MM.1S (cell line): Measurements from ENCODE around the gene FHIT.
"Not testable (repeated sequence)": the region's sequence is repeated elsewhere in the genome, so short reads cannot be mapped to it uniquely, and the experiment has no call there.

Source experiments
- DNase-seq: peaks from one replicate; pipeline ENCODE4 v3.0.0-alpha.2; 2015
- H2AFZ ChIP-seq: fragments of 300-600 bp; sonication (generic); 2 replicates; pipeline ENCODE4 v1.6.0; 2016; ENCODE audit warnings: antibody characterized with exemption, low read length
- H3F3A ChIP-seq: fragments of 300-600 bp; sonication (generic); 2 replicates; pipeline ENCODE4 v1.6.1; 2016; ENCODE audit warnings: mild to moderate bottlenecking, antibody characterized with exemption, low read length, moderate library complexity, mixed read lengths; ENCODE audit not compliant: insufficient read depth
- H3K27ac ChIP-seq: fragments of 300-600 bp; sonication (generic); 2 replicates; pipeline ENCODE4 v1.5.1; 2016; ENCODE audit warnings: mild to moderate bottlenecking, low read length
- H3K27me3 ChIP-seq: fragments of 300-600 bp; sonication (generic); replicated peaks from 2 replicates; pipeline ENCODE4 v1.6.0; 2016; ENCODE audit warnings: low read length; ENCODE audit not compliant: insufficient read depth
- H3K36me3 ChIP-seq: fragments of 300-600 bp; sonication (generic); replicated peaks from 2 replicates; pipeline ENCODE4 v1.6.1; 2016; ENCODE audit warnings: mild to moderate bottlenecking, low read length, mixed read lengths; ENCODE audit not compliant: insufficient read depth
- H3K4me1 ChIP-seq: fragments of 300-600 bp; sonication (generic); 2 replicates; pipeline ENCODE4 v1.6.1; 2016; ENCODE audit warnings: low read length, mixed read lengths
- H3K4me2 ChIP-seq: fragments of 300-600 bp; sonication (generic); 2 replicates; pipeline ENCODE4 v1.6.0; 2016; ENCODE audit warnings: low read depth, low read length
- H3K4me3 ChIP-seq: fragments of 300-600 bp; sonication (generic); 2 replicates; pipeline ENCODE4 v1.5.1; 2016; ENCODE audit warnings: low read length, mixed read lengths
- H3K79me2 ChIP-seq: fragments of 300-600 bp; sonication (generic); 2 replicates; pipeline ENCODE4 v1.6.1; 2016; ENCODE audit warnings: mixed run types, low read length, mixed read lengths
- H3K9ac ChIP-seq: fragments of 300-600 bp; sonication (generic); 2 replicates; pipeline ENCODE4 v1.6.1; 2016; ENCODE audit warnings: low read length, mixed read lengths
- H3K9me2 ChIP-seq: fragments of 300-600 bp; sonication (generic); replicated peaks from 2 replicates; pipeline ENCODE4 v1.6.1; 2016; ENCODE audit warnings: mild to moderate bottlenecking, low read length, mixed read lengths; ENCODE audit not compliant: insufficient read depth
- H3K9me3 ChIP-seq: fragments of 300-600 bp; sonication (generic); replicated peaks from 2 replicates; pipeline ENCODE4 v1.6.1; 2016; ENCODE audit warnings: mild to moderate bottlenecking, low read length, mixed read lengths; ENCODE audit not compliant: insufficient read depth
- H4K20me1 ChIP-seq: fragments of 300-600 bp; sonication (generic); 2 replicates; pipeline ENCODE4 v1.6.1; 2016; ENCODE audit warnings: mild to moderate bottlenecking, low read length, moderate library complexity, mixed read lengths; ENCODE audit not compliant: insufficient read depth
- EZH2 ChIP-seq: fragments of 300-600 bp; sonication (generic); optimal IDR thresholded peaks from 2 replicates; pipeline ENCODE3; 2017; ENCODE audit warnings: low read depth, mild to moderate bottlenecking, antibody characterized with exemption, low read length, mixed read lengths
- EZH2phosphoT487 ChIP-seq: fragments of 300-600 bp; sonication (generic); IDR thresholded peaks from 2 replicates; pipeline ENCODE4 v1.6.1; 2018; ENCODE audit warnings: antibody characterized with exemption, low read length
- TF ChIP-seq, protein P1 (sequence below): fragments of 300-600 bp; sonication (generic); IDR thresholded peaks from 2 replicates; pipeline ENCODE4 v1.5.1; 2016; ENCODE audit warnings: antibody characterized with exemption, low read length, mixed read lengths

Gene FHIT

DNA sequence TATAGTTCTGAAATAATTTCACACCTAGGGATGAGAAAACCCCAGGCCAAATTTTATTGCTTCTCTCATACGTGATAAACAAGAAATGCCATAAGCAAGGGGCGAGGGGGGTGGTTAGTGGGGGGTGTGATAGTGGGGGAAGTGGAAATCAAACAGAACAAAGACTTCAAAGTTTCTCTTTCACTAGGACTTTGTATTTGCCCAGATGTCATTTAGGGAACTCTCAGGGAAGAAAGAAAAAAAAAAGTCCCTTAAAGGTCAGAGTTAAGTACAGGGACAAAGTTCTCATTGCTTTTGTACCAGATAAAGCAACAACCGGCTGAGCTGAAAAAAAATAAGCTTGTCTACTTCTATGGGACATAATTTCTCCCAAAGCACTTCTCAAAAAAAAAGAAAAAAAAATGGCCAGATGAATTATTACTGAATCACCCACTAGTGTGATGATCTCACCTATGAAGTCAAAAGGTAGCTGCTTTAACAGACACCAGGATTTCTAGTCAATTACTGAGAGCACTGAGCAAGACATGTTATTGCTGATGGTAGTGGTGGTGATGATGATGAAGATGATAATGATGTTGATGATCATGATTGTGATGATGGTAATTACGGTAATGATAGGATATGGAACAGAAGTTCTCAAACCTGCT, 56.2 kb downstream of the FHIT start:
- Histone ChIP-seq H3K9me3 (no peaks in the 10 kb centered on the region), H3F3A (no peaks in the 10 kb centered on the region), H3K9ac (no peak overlapping the region), H3K4me3 (no peak overlapping the region), H3K79me2 (no peaks in the 10 kb centered on the region), H3K9me2 (no peaks in the 10 kb centered on the region), H3K36me3 (no peaks in the 10 kb centered on the region), H2AFZ (no peak overlapping the region), H3K27me3 (no peaks in the 10 kb centered on the region), H3K4me2 (no peak overlapping the region), H4K20me1 (no peaks in the 10 kb centered on the region), H3K4me1 (0 out of 2 replicates have a peak, but pooled peaks cover 3% of the 10 kb centered on the region), H3K27ac (no peak overlapping the region)
- TF ChIP-seq EZH2phosphoT487 (no peak), EZH2 (no peak)
- TF ChIP-seq, protein P1, sequence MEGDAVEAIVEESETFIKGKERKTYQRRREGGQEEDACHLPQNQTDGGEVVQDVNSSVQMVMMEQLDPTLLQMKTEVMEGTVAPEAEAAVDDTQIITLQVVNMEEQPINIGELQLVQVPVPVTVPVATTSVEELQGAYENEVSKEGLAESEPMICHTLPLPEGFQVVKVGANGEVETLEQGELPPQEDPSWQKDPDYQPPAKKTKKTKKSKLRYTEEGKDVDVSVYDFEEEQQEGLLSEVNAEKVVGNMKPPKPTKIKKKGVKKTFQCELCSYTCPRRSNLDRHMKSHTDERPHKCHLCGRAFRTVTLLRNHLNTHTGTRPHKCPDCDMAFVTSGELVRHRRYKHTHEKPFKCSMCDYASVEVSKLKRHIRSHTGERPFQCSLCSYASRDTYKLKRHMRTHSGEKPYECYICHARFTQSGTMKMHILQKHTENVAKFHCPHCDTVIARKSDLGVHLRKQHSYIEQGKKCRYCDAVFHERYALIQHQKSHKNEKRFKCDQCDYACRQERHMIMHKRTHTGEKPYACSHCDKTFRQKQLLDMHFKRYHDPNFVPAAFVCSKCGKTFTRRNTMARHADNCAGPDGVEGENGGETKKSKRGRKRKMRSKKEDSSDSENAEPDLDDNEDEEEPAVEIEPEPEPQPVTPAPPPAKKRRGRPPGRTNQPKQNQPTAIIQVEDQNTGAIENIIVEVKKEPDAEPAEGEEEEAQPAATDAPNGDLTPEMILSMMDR, result no peak
- DNase-seq, result no peak

DNA sequence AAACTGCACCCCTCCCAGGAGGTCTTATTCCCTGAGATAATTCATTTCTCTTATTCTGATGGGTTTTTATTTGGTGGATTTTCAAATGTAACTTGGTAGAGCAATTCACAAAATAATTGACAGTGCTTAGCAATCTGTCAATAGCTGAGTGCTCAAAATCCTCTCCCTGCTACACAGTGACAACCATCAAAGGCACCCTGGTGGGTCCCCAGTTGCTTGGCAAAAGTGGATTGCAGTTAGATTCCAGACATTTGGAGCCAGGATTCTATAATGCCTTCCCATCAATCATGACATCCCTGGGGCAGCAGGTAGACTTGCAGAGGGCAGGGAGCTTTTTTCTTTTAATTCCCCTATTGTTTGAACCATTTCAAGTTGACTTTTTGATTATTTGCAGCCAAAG, 59.0 kb downstream of the FHIT start:
- no peak for TF ChIP-seq EZH2
- TF ChIP-seq EZH2phosphoT487, result no peak
- TF ChIP-seq, protein P1, result no peak
- Histone ChIP-seq H3F3A (no peaks in the 10 kb centered on the region), H3K27me3 (no peaks in the 10 kb centered on the region), H3K9ac (no peak overlapping the region), H3K79me2 (no peaks in the 10 kb centered on the region), H3K9me3 (no peaks in the 10 kb centered on the region), H3K27ac (no peak overlapping the region), H3K4me2 (no peak overlapping the region), H4K20me1 (no peaks in the 10 kb centered on the region), H3K4me3 (no peak overlapping the region), H3K36me3 (no peaks in the 10 kb centered on the region), H3K9me2 (no peaks in the 10 kb centered on the region), H3K4me1 (0 out of 2 replicates have a peak, but pooled peaks cover 3% of the 10 kb centered on the region), H2AFZ (no peak overlapping the region)
- no peak for DNase-seq

DNA sequence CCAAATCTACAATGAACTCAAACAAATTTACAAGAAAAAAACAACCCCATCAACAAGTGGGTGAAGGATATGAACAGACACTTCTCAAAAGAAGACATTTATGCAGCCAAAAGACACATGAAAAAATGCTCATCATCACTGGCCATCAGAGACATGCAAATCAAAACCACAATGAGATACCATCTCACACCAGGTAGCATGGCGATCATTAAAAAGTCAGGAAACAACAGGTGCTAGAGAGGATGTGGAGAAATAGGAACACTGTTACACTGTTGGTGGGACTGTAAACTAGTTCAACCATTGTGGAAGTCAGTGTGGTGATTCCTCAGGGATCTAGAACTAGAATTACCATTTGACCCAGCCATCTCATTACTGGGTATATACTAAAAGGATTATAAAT, 61.0 kb downstream of the FHIT start:
- H3K27me3 ChIP-seq, H2AFZ ChIP-seq, DNase-seq, H3K36me3 ChIP-seq, H3K9ac ChIP-seq, H4K20me1 ChIP-seq, H3K79me2 ChIP-seq, H3K27ac ChIP-seq, H3F3A ChIP-seq, H3K9me2 ChIP-seq, H3K4me3 ChIP-seq, H3K9me3 ChIP-seq, H3K4me2 ChIP-seq, H3K4me1 ChIP-seq: not testable (repeated sequence)

DNA sequence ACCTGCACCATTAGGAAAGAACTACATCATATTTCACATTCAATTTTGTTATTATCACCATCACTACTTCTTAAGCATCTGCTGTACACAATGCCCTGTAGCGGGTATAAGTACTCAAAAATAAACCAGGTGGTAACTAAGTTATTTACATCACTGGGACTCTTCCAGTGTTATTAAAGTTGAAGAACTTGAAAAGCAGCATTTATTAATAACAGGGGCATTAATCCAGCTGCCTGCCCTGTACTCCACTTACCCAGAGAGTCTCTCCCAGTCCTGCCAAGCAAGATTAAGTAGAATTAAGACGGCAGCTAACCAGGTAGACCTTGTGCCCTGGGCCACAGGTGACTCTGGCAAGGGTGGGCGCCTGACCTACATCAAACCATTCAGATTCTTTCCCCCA, 65.2 kb downstream of the FHIT start:
- Histone ChIP-seq H3K4me2 (no peak overlapping the region), H3K9me2 (no peaks in the 10 kb centered on the region), H3F3A (no peaks in the 10 kb centered on the region), H3K4me1 (no peaks in the 10 kb centered on the region), H2AFZ (no peak overlapping the region), H3K9me3 (no peaks in the 10 kb centered on the region), H3K27me3 (no peaks in the 10 kb centered on the region), H4K20me1 (no peaks in the 10 kb centered on the region), H3K27ac (no peak overlapping the region), H3K79me2 (no peaks in the 10 kb centered on the region), H3K4me3 (no peak overlapping the region), H3K9ac (no peak overlapping the region), H3K36me3 (no peaks in the 10 kb centered on the region)
- TF ChIP-seq, protein P1, result no peak
- TF ChIP-seq EZH2phosphoT487 (no peak), EZH2 (no peak)
- no peak for DNase-seq
